Right lobe of liver (tissue), 6 donors: Measurements from ENCODE around the gene ADCY5. TPM values are rescaled to one million over a fixed set of nuclear protein-coding genes. Genes with fewer than 3 reads are reported as not detected.

ENCODE experiments used
- ATAC-seq, 4 donors: fragments of 200-7000 bp; cut with Tn5 transposase; one replicate each; pipeline ENCODE4 v1.9.1; 2020; ENCODE audit warnings: mild to moderate bottlenecking in 4 of 4, moderate library complexity in 4 of 4
- DNase-seq, 3 donors: peaks; one replicate each; pipeline ENCODE4 v3.0.0-alpha.2; 2020
- H3K27ac ChIP-seq, 3 donors: fragments of 200-600 bp; one replicate each; pipeline ENCODE4 v1.8.0; 2022
- H3K27me3 ChIP-seq, 2 donors: fragments of 200-600 bp; one replicate each; pipeline ENCODE4 v1.8.0; 2022
- H3K36me3 ChIP-seq, 4 donors: fragments of 200-600 bp; sonication (generic) in 1 of 4; one replicate each; pipeline versions ENCODE4 v1.5.1 to v1.8.0; 2017 to 2022; ENCODE audit warnings: control low read depth in 1 of 4
- H3K4me1 ChIP-seq, 4 donors: fragments of 200-600 bp; sonication (generic) in 1 of 4; one replicate each; pipeline versions ENCODE4 v1.5.1 to v1.8.0; 2017 to 2022; ENCODE audit warnings: control low read depth in 1 of 4
- H3K4me3 ChIP-seq, 3 donors: fragments of 200-600 bp; one replicate each; pipeline ENCODE4 v1.8.0; 2022
- H3K9me3 ChIP-seq, 4 donors: fragments of 200-600 bp; sonication (generic) in 1 of 4; one replicate each; pipeline versions ENCODE4 v1.5.1 to v1.8.0; 2017 to 2022; ENCODE audit warnings: control low read depth in 1 of 4
- CTCF ChIP-seq, 4 donors: fragments of 200-600 bp in 3 of 4; fragments of 450-650 bp in 1 of 4; IDR thresholded peaks; one replicate each; pipeline versions ENCODE4 v1.5.1 to v1.8.0; 2016 to 2022; ENCODE audit warnings: antibody characterized with exemption in 4 of 4, mild to moderate bottlenecking in 2 of 4
- POLR2A ChIP-seq: fragments of 450-650 bp; IDR thresholded peaks from one replicate; pipeline ENCODE4 v1.6.1; 2017; ENCODE audit warnings: antibody characterized with exemption, mild to moderate bottlenecking
- WGBS: methylation state at CpG from one replicate; pipeline ENCODE4 v1.1.6; 2018; ENCODE audit warnings: low coverage, low lambda C conversion rate; ENCODE audit not compliant: insufficient coverage; ENCODE audit errors: missing lambda C conversion rate; 5-methylcytosine and 5-hydroxymethylcytosine counted together
- intact Hi-C, 2 donors: fragments of 100-400 bp; cut with DNase I; formaldehyde crosslinking; loops; one replicate each; pipeline versions ENCODE4 v1.11.2 to v1.14.1; 2022
- total RNA-seq, 6 experiments: library from RNA; depleted of rRNA in 2 of 6; stranded (reverse); fragments of >200 nt in 2 of 6; fragmentation: NEBNext Ultra II Directional in 3 of 6; extraction: Animal tissue kit (Norgen Biotek cat#: 25700) in 3 of 6; gene quantifications; one replicate each; pipeline versions ENCODE4 v1.1.0 to v1.2.4, GENCODE V29; 2016 to 2023
- donor health status: DM: no; HTN: yes; CAD: no.
- donor health status: DM: no; HTN: no; CAD: no.
- donor health status: DM: no; HTN: no; CAD: no.
- donor health status: DM: no; HTN: yes; CAD: no.
- donor health status: DM: no; HTN: yes; CAD: no.

ADCY5 gene
- total RNA-seq, 6 experiments from 2014 or later = 1.9 to 3.7 (median 2.7) TPM

- intact Hi-C loops = loop anchor here (10.0 kb wide), 2 partner anchors 314 to 334 kb away; no protein-coding TSS in a partner anchor
- ATAC-seq (no peak), DNase-seq (no peak)
- no peaks in the 10 kb centered on the region for H3K4me1 ChIP-seq
- no peaks in the 10 kb centered on the region for H3K9me3 ChIP-seq
- H3K27me3 ChIP-seq = no peaks in the 10 kb centered on the region
- TF ChIP-seq CTCF (IDR thresholded peaks at IDR 0.05) (no peak), POLR2A (no peak)
- no peaks in the 10 kb centered on the region for H3K36me3 ChIP-seq
- no peak overlapping the region for H3K27ac ChIP-seq
- no peak overlapping the region for H3K4me3 ChIP-seq
Measured at GRCh38 chr3:123258359-123258758, 190.5 kb downstream of the ADCY5 start.

- WGBS = 77% methylated on average over 2 of the region's 2 CpGs
- DNase-seq = no peak
- intact Hi-C loops = loop anchor here (10.0 kb wide), 2 partner anchors 311 to 331 kb away; no protein-coding TSS in a partner anchor
Measured at GRCh38 chr3:123256256-123256655, 192.6 kb downstream of the ADCY5 start.

GRCh38 chr3:123246866-123247265, 202.0 kb downstream of the ADCY5 start:
- no peaks in the 10 kb centered on the region for H3K27me3 ChIP-seq
- intact Hi-C loops = loop anchor here in 1 of 2 donors (5.0 kb wide), 1 partner anchor 40 kb away; no protein-coding TSS in a partner anchor
- H3K36me3 ChIP-seq = peaks cover 0 to 3% (median 0%) of the 10 kb centered on the region in 4 donors
- H3K4me1 ChIP-seq = peaks cover 0 to 29% (median 11%) of the 10 kb centered on the region in 4 donors
- TF ChIP-seq CTCF (IDR thresholded peaks at IDR 0.05) (no peak), POLR2A (no peak)
- DNase-seq (peak; percentile 23 to 77 (median 61)), ATAC-seq (peak; percentile 90 to 92 (median 91))
- no peaks in the 10 kb centered on the region for H3K9me3 ChIP-seq
- WGBS = 21% methylated on average over 3 of the region's 3 CpGs
- no peak overlapping the region for H3K4me3 ChIP-seq
- H3K27ac ChIP-seq = no peak overlapping the region

More at GRCh38 chr3:123256256-123256655, 192.6 kb downstream of the ADCY5 start:
- Histone ChIP-seq H3K4me1 (no peaks in the 10 kb centered on the region), H3K4me3 (no peak overlapping the region), H3K36me3 (peaks cover 0 to 3% (median 0%) of the 10 kb centered on the region in 4 donors), H3K27me3 (no peaks in the 10 kb centered on the region), H3K9me3 (no peaks in the 10 kb centered on the region), H3K27ac (no peak overlapping the region)
- TF ChIP-seq POLR2A (no peak), CTCF (IDR thresholded peaks at IDR 0.05) (no peak)
- no peak for ATAC-seq

GRCh38 chr3:123244128-123244527, 204.8 kb downstream of the ADCY5 start:
- ATAC-seq = no peak
- intact Hi-C loops = no loop called here
- no peaks in the 10 kb centered on the region for H3K36me3 ChIP-seq

More at GRCh38 chr3:123244128-123244527, 204.8 kb downstream of the ADCY5 start:
- no peak for DNase-seq
- Histone ChIP-seq H3K27ac (no peak overlapping the region), H3K27me3 (no peaks in the 10 kb centered on the region), H3K4me1 (peaks cover 0 to 29% (median 11%) of the 10 kb centered on the region in 4 donors), H3K9me3 (no peaks in the 10 kb centered on the region), H3K4me3 (no peak overlapping the region)
- TF ChIP-seq CTCF (IDR thresholded peaks at IDR 0.05) = no peak
- TF ChIP-seq POLR2A = no peak
- 71% methylated on average over 4 of the region's 4 CpGs for WGBS
